ENCODE data around the gene POU6F1.

The POU6F1 gene

DNA sequence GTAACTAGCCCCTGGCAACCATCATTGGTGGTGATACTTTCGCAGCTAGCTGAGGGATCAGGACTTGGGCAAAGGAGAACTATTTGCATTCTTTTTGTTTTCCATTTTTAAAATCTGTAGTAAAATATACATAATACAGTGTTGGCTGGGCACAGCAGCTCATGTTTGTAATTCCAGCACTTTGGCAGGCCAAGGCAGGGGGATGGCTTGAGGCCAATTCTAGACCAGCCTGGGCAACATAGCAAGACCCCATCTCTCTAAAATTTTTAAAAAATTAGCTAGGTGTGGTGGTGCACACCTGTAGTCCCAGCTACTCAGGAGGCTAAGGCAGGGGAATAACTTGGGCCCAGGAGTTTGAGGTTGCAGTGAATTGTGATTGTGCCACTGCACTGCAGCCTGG is 64.9 kb downstream of the POU6F1 start:
- Histone ChIP-seq H3K4me1 (ENCODE audit: control extremely low read depth in 1 of 4, control insufficient read depth in 4 of 4, insufficient read depth in 4 of 4, low read length in 3 of 4) (no peaks in the 10 kb centered on the region), H3K36me3 (ENCODE audit: control insufficient read depth in 4 of 4, insufficient read depth in 4 of 4, low read length in 3 of 4) (peaks cover 0 to 2% (median 0%) of the 10 kb centered on the region in 4 experiments), H3K4me3 (ENCODE audit: control insufficient read depth in 1 of 7, extremely low read depth in 1 of 7, insufficient read depth in 4 of 7, low read depth in 2 of 7, low read length in 6 of 7) (no peak overlapping the region), H3K27me3 (replicated peaks in 2 of 5; ENCODE audit: control insufficient read depth in 4 of 5, insufficient read depth in 5 of 5, low read length in 4 of 5) (no peaks in the 10 kb centered on the region), H3K9me3 (ENCODE audit: control extremely low read depth in 1 of 5, control insufficient read depth in 4 of 5, insufficient read depth in 2 of 5, low read depth in 1 of 5, low read length in 4 of 5) (no peaks in the 10 kb centered on the region), H3K27ac (ENCODE audit: insufficient read depth in 1 of 2, low read depth in 1 of 2, low read length in 2 of 2, poor library complexity in 1 of 2, severe bottlenecking in 2 of 2) (no peak overlapping the region)
- WGBS (ENCODE audit: insufficient coverage) = no CpG with 5 or more reads among the region's 1 CpG
- ChIA-PET POLR2A (no interaction called here), CTCF (no interaction called here)
- no peak for DNase-seq

GRCh38 chr12:51150777-51151176 is 67.1 kb downstream of the POU6F1 start:
- CTCF ChIA-PET = no interaction called here
- no peak for DNase-seq

DNA sequence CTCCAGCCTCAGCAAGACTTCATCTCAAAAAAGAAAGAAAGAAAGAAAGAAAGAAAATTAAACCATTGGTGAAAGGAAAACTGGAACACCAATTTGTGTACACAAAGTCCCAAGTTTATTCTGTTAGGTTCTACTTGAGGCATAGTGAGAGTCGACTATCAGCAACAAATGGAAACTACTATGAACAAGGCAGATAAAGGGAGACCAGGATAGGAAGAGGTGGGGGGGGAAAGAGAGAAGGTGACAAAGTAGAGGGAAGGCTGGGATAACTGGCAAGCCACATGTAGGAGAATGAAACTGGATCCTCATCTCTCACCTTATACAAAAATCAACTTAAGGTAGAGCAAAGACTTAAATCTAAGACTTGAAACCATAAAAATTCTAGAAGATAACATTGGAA is 70.6 kb downstream of the POU6F1 start:
- no peaks in the 10 kb centered on the region for H3K27me3 ChIP-seq (replicated peaks in 2 of 5; ENCODE audit: control insufficient read depth in 4 of 5, insufficient read depth in 5 of 5, low read length in 4 of 5)
- 100% methylated on average over 1 of the region's 1 CpG for WGBS (ENCODE audit: insufficient coverage)
- DNase-seq = no peak
- no peaks in the 10 kb centered on the region for H3K4me1 ChIP-seq (ENCODE audit: control extremely low read depth in 1 of 4, control insufficient read depth in 4 of 4, insufficient read depth in 4 of 4, low read length in 3 of 4)
- H3K4me3 ChIP-seq (ENCODE audit: control insufficient read depth in 1 of 7, extremely low read depth in 1 of 7, insufficient read depth in 4 of 7, low read depth in 2 of 7, low read length in 6 of 7) = no peak overlapping the region
- POLR2A ChIA-PET = no interaction called here
- peaks cover 0 to 4% (median 1%) of the 10 kb centered on the region in 4 experiments for H3K36me3 ChIP-seq (ENCODE audit: control insufficient read depth in 4 of 4, insufficient read depth in 4 of 4, low read length in 3 of 4)
- H3K27ac ChIP-seq (ENCODE audit: insufficient read depth in 1 of 2, low read depth in 1 of 2, low read length in 2 of 2, poor library complexity in 1 of 2, severe bottlenecking in 2 of 2) = no peak overlapping the region
- H3K9me3 ChIP-seq (ENCODE audit: control extremely low read depth in 1 of 5, control insufficient read depth in 4 of 5, insufficient read depth in 2 of 5, low read depth in 1 of 5, low read length in 4 of 5) = no peaks in the 10 kb centered on the region
- CTCF ChIA-PET = no interaction called here

More at GRCh38 chr12:51150777-51151176, 67.1 kb downstream of the POU6F1 start:
- H3K4me3 ChIP-seq (ENCODE audit: control insufficient read depth in 1 of 7, extremely low read depth in 1 of 7, insufficient read depth in 4 of 7, low read depth in 2 of 7, low read length in 6 of 7) = no peak overlapping the region
- H3K4me1 ChIP-seq (ENCODE audit: control extremely low read depth in 1 of 4, control insufficient read depth in 4 of 4, insufficient read depth in 4 of 4, low read length in 3 of 4) = no peaks in the 10 kb centered on the region
- H3K36me3 ChIP-seq (ENCODE audit: control insufficient read depth in 4 of 4, insufficient read depth in 4 of 4, low read length in 3 of 4) = no peaks in the 10 kb centered on the region
- WGBS (ENCODE audit: insufficient coverage) = 100% methylated on average over 1 of the region's 3 CpGs
- no peaks in the 10 kb centered on the region for H3K27me3 ChIP-seq (replicated peaks in 2 of 5; ENCODE audit: control insufficient read depth in 4 of 5, insufficient read depth in 5 of 5, low read length in 4 of 5)
- POLR2A ChIA-PET = no interaction called here
- H3K27ac ChIP-seq (ENCODE audit: insufficient read depth in 1 of 2, low read depth in 1 of 2, low read length in 2 of 2, poor library complexity in 1 of 2, severe bottlenecking in 2 of 2) = no peak overlapping the region
- H3K9me3 ChIP-seq (ENCODE audit: control extremely low read depth in 1 of 5, control insufficient read depth in 4 of 5, insufficient read depth in 2 of 5, low read depth in 1 of 5, low read length in 4 of 5) = no peaks in the 10 kb centered on the region

DNA sequence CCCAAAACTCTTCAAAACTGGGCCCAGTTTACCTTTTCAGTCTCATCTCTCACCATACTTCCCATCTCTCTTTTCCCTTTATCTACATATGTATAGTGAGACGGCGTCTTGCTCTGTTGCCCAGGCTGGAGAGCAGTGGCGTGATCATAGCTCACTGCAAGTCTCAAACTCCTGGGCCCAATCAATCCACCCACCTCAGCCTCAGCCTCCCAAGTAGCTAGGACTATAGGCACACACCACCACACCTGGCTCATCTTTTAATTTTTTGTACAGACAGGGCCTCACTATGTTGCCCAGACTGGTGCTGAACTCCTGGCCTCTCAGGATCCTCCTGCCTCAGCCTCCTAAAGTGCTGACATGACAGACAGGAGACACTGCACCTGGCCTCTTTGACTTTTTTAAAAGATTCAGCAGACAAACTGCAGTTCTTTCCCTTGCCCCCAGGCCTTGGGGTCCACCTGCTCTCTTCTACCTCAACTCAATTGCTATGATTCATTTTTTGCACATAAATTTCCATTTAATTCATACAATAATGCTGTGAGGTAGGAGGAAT is 78.5 kb downstream of the POU6F1 start:
- no peak overlapping the region for H3K4me3 ChIP-seq (ENCODE audit: control insufficient read depth in 1 of 7, extremely low read depth in 1 of 7, insufficient read depth in 4 of 7, low read depth in 2 of 7, low read length in 6 of 7)
- peaks cover 9 to 13% (median 12%) of the 10 kb centered on the region in 4 experiments for H3K36me3 ChIP-seq (ENCODE audit: control insufficient read depth in 4 of 4, insufficient read depth in 4 of 4, low read length in 3 of 4)
- no peak for DNase-seq
- POLR2A ChIA-PET = no interaction called here
- CTCF ChIA-PET = no interaction called here
- H3K27me3 ChIP-seq (replicated peaks in 2 of 5; ENCODE audit: control insufficient read depth in 4 of 5, insufficient read depth in 5 of 5, low read length in 4 of 5) = no peaks in the 10 kb centered on the region
- no peaks in the 10 kb centered on the region for H3K9me3 ChIP-seq (ENCODE audit: control extremely low read depth in 1 of 5, control insufficient read depth in 4 of 5, insufficient read depth in 2 of 5, low read depth in 1 of 5, low read length in 4 of 5)
- H3K4me1 ChIP-seq (ENCODE audit: control extremely low read depth in 1 of 4, control insufficient read depth in 4 of 4, insufficient read depth in 4 of 4, low read length in 3 of 4) = no peaks in the 10 kb centered on the region
- no peak overlapping the region for H3K27ac ChIP-seq (ENCODE audit: insufficient read depth in 1 of 2, low read depth in 1 of 2, low read length in 2 of 2, poor library complexity in 1 of 2, severe bottlenecking in 2 of 2)
- 100% methylated on average over 1 of the region's 3 CpGs for WGBS (ENCODE audit: insufficient coverage)
